ENCODE results near the gene TRAF7. TPM values are rescaled to one million over a fixed set of nuclear protein-coding genes. Genes with fewer than 3 reads are reported as not detected.

TRAF7 gene
- total RNA-seq, 1 experiment from 2014 or later, result 160 TPM

GRCh38 chr16:2179107-2179501 is 23.5 kb downstream of the TRAF7 start:
- CTCF ChIA-PET, result no interaction called here
- no peak for ATAC-seq
- POLR2A ChIA-PET, result no interaction called here

More at GRCh38 chr16:2179107-2179501, 23.5 kb downstream of the TRAF7 start:
- Histone ChIP-seq H3K27ac (ENCODE audit: low read depth, low read length) (no peak overlapping the region), H3K27me3 (ENCODE audit: insufficient read depth, low read length) (no peaks in the 10 kb centered on the region), H3K79me2 (ENCODE audit: insufficient read depth, low read length) (no peaks in the 10 kb centered on the region), H4K20me1 (ENCODE audit: insufficient read depth) (no peaks in the 10 kb centered on the region), H3K9ac (ENCODE audit: low read length) (no peak overlapping the region), H3K4me3 (replicated peaks in 1 of 2; ENCODE audit: low read depth in 1 of 2, low read length in 2 of 2) (no peak overlapping the region), H3K4me2 (ENCODE audit: low read length) (no peak overlapping the region), H3K9me3 (ENCODE audit: control insufficient read depth in 1 of 2, insufficient read depth in 1 of 2, low read depth in 1 of 2, low read length in 2 of 2) (no peaks in the 10 kb centered on the region), H3K4me1 (ENCODE audit: control insufficient read depth in 1 of 2, insufficient read depth in 2 of 2, low read length in 2 of 2) (peaks cover 0 to 5% of the 10 kb centered on the region in 2 experiments; a peak in 1 of 4 replicates), H2AFZ (ENCODE audit: low read depth, low read length, poor library complexity, severe bottlenecking) (no peak overlapping the region), H3K36me3 (ENCODE audit: control insufficient read depth in 1 of 2, insufficient read depth in 2 of 2, low read length in 2 of 2) (peaks cover 7 to 17% of the 10 kb centered on the region in 2 experiments; a peak in 2 of 4 replicates), H3K9me2 (ENCODE audit: insufficient read depth) (no peaks in the 10 kb centered on the region)
- RAD21 ChIA-PET (ENCODE audit: low non-redundant PET in 1 of 2, low total read pairs in 2 of 2, uncharacterized antibody in 2 of 2, unreplicated experiment in 2 of 2), result no interaction called here
- DNase-seq (ENCODE audit: low read depth, low spot score), result no peak
- TF ChIP-seq ZNF274 (IDR thresholded peaks at IDR 0.05; ENCODE audit: low read depth, low read length), result no peak
- TF ChIP-seq SIN3A (IDR thresholded peaks at IDR 0.05; ENCODE audit: low read depth), result no peak
- TF ChIP-seq ELF1 (IDR thresholded peaks at IDR 0.05; ENCODE audit: borderline replicate concordance, low read depth), result no peak
- no peak for TF ChIP-seq REST (IDR thresholded peaks at IDR 0.05; ENCODE audit: low read depth)
- TF ChIP-seq SRF (IDR thresholded peaks at IDR 0.05; ENCODE audit: low read depth), result no peak
- no peak for TF ChIP-seq TCF7L2 (IDR thresholded peaks at IDR 0.05; ENCODE audit: borderline replicate concordance, extremely low read depth, insufficient read depth, insufficient read length)
- no peak for TF ChIP-seq CEBPB (IDR thresholded peaks at IDR 0.05; ENCODE audit: low read depth)
- TF ChIP-seq EZH2 (IDR thresholded peaks at IDR 0.05), result no peak
- TF ChIP-seq SP1 (IDR thresholded peaks at IDR 0.05; ENCODE audit: low read depth), result no peak
- no peak for TF ChIP-seq FOSL1 (IDR thresholded peaks at IDR 0.05; ENCODE audit: low read depth)
- TF ChIP-seq RAD21 (IDR thresholded peaks at IDR 0.05; ENCODE audit: low read depth), result no peak
- TF ChIP-seq CBX3 (IDR thresholded peaks at IDR 0.05; ENCODE audit: low read depth), result no peak
- TF ChIP-seq ZFX (IDR thresholded peaks at IDR 0.05), result no peak
- no peak for TF ChIP-seq POLR2A (IDR thresholded peaks at IDR 0.05; ENCODE audit: borderline replicate concordance, extremely low read depth, insufficient read depth, insufficient read length)
- no peak for TF ChIP-seq YY1 (IDR thresholded peaks at IDR 0.05; ENCODE audit: extremely low read depth, insufficient replicate concordance, low read depth, low read length)
- intact Hi-C loops (cut with micrococcal nuclease), result no loop called here
- no TSS peak for BruUV-seq (replicated peaks)
